SK-N-SH (cell line): Measurements from ENCODE around the gene ZXDC. TPM values are rescaled to one million over a fixed set of nuclear protein-coding genes. Genes with fewer than 3 reads are reported as not detected.

ENCODE experiments used
- CTCF ChIA-PET: fragments of 300-600, 350-600 bp; formaldehyde crosslinking; extraction: SDS; loops from one replicate; lab custom pipeline; 2021; lab: Yijun Ruan, JAX
- POLR2A ChIA-PET: fragments of 350-600 bp; sonication (Branson Sonifier 250); formaldehyde crosslinking; extraction: SDS; loops from one replicate; lab custom pipeline; 2020; ENCODE audit warnings: antibody characterized with exemption, inconsistent platforms; lab: Yijun Ruan, JAX
- DNase-seq: peaks from one replicate; pipeline ENCODE4 v3.0.0; 2012
- H2AFZ ChIP-seq: fragments of 200-600 bp; sonication (generic); 2 replicates; pipeline ENCODE4 v1.8.1; 2016; ENCODE audit warnings: antibody characterized with exemption, mild to moderate bottlenecking, low read depth
- H3F3A ChIP-seq: fragments of 200-600 bp; sonication (generic); replicated peaks from 2 replicates; pipeline ENCODE3; 2016; ENCODE audit warnings: antibody characterized with exemption, mild to moderate bottlenecking; ENCODE audit not compliant: insufficient read depth
- H3K27ac ChIP-seq, 2 experiments: fragments of 200-500 bp in 1 of 2; fragments of 200-600 bp in 1 of 2; sonication (Bioruptor generic) in 1 of 2; sonication (generic), shearing (Covaris generic) in 1 of 2; 2 replicates each; pipeline versions ENCODE4 v1.5.1 to v1.6.1; 2014 to 2016; ENCODE audit warnings: low read depth in 2 of 2, inconsistent platforms in 1 of 2, low read length in 1 of 2, mild to moderate bottlenecking in 1 of 2, mixed read lengths in 1 of 2
- H3K27me3 ChIP-seq: fragments of 200-600 bp; sonication (generic), shearing (Covaris generic); 2 replicates; pipeline ENCODE4 v1.6.1; 2016; ENCODE audit warnings: mixed run types; ENCODE audit not compliant: insufficient read depth
- H3K36me3 ChIP-seq, 2 experiments: fragments of 200-500 bp in 1 of 2; fragments of 200-600 bp in 1 of 2; sonication (Bioruptor generic) in 1 of 2; sonication (generic) in 1 of 2; replicated peaks in 1 of 2; 2 replicates each; pipeline versions ENCODE3 to v1.5.1; 2014 to 2016; ENCODE audit warnings: low read length in 1 of 2, mild to moderate bottlenecking in 1 of 2; ENCODE audit not compliant: insufficient read depth in 2 of 2, control insufficient read depth in 1 of 2
- H3K4me1 ChIP-seq, 2 experiments: fragments of 200-500 bp in 1 of 2; fragments of 200-600 bp in 1 of 2; sonication (Bioruptor generic) in 1 of 2; sonication (generic), shearing (Covaris generic) in 1 of 2; 2 replicates each; pipeline versions ENCODE4 v1.5.1 to v1.6.1; 2014 to 2016; ENCODE audit warnings: low read depth in 1 of 2, low read length in 1 of 2, mixed run types in 1 of 2; ENCODE audit not compliant: insufficient read depth in 2 of 2, control insufficient read depth in 1 of 2
- H3K4me2 ChIP-seq: fragments of 200-600 bp; sonication (generic), shearing (Covaris generic); 2 replicates; pipeline ENCODE4 v1.6.1; 2017; ENCODE audit warnings: mixed run types
- H3K4me3 ChIP-seq, 2 experiments: fragments of 200-500 bp in 1 of 2; fragments of 200-600 bp in 1 of 2; sonication (Bioruptor generic) in 1 of 2; sonication (generic), shearing (Covaris generic) in 1 of 2; 2 replicates each; pipeline versions ENCODE4 v1.5.1 to v1.8.1; 2014 to 2016; ENCODE audit warnings: low read depth in 2 of 2, inconsistent platforms in 1 of 2, low read length in 1 of 2, mild to moderate bottlenecking in 1 of 2, mixed read lengths in 1 of 2, moderate library complexity in 1 of 2
- H3K79me2 ChIP-seq: fragments of 200-600 bp; sonication (generic); 2 replicates; pipeline ENCODE4 v1.8.1; 2017; ENCODE audit warnings: mild to moderate bottlenecking; ENCODE audit not compliant: insufficient read depth
- H3K9ac ChIP-seq: fragments of 200-600 bp; sonication (generic); 2 replicates; pipeline ENCODE4 v1.6.1; 2017; ENCODE audit warnings: mixed run types
- H3K9me2 ChIP-seq: fragments of 200-600 bp; sonication (generic); 2 replicates; pipeline ENCODE4 v1.6.1; 2017; ENCODE audit warnings: mixed run types
- H3K9me3 ChIP-seq: fragments of 200-600 bp; sonication (generic); 2 replicates; pipeline ENCODE4 v1.6.1; 2017; ENCODE audit warnings: mixed run types, mild to moderate bottlenecking, moderate library complexity
- H4K20me1 ChIP-seq: fragments of 200-600 bp; sonication (generic); 2 replicates; pipeline ENCODE4 v1.6.1; 2017; ENCODE audit warnings: mild to moderate bottlenecking, mixed run types; ENCODE audit not compliant: insufficient read depth
- ELF1 ChIP-seq: IDR thresholded peaks from 2 replicates; pipeline ENCODE4 v1.4.0; 2012
- FOSL2 ChIP-seq: IDR thresholded peaks from 2 replicates; pipeline ENCODE4 v1.4.0; 2012; ENCODE audit warnings: low read depth, mild to moderate bottlenecking, moderate library complexity, borderline replicate concordance
- GATA2 ChIP-seq: sonication (generic); formaldehyde crosslinking; IDR thresholded peaks from 2 replicates; pipeline ENCODE4 v1.5.0; 2020; ENCODE audit warnings: mild to moderate bottlenecking, missing genetic modification reagents
- JUND ChIP-seq: IDR thresholded peaks from 2 replicates; pipeline ENCODE4 v1.4.0; 2012
- MEF2A ChIP-seq: IDR thresholded peaks from 2 replicates; pipeline ENCODE4 v1.4.0; 2012; ENCODE audit warnings: low read depth, borderline replicate concordance
- NFIC ChIP-seq: IDR thresholded peaks from 2 replicates; pipeline ENCODE4 v1.4.0; 2012; ENCODE audit warnings: borderline replicate concordance
- NRF1 ChIP-seq: IDR thresholded peaks from 2 replicates; pipeline ENCODE4 v1.6.1; 2012; ENCODE audit warnings: low read depth, mild to moderate bottlenecking, low read length
- POLR2AphosphoS5 ChIP-seq: IDR thresholded peaks from 2 replicates; pipeline ENCODE4 v1.6.1; 2012; ENCODE audit warnings: low read depth, low read length
- RFX5 ChIP-seq: IDR thresholded peaks from 2 replicates; pipeline ENCODE4 v1.6.1; 2012; ENCODE audit warnings: mild to moderate bottlenecking, improper control_type of control experiment, low read length
- SMC3 ChIP-seq: IDR thresholded peaks from 2 replicates; pipeline ENCODE4 v1.6.1; 2012; ENCODE audit warnings: low read depth, low read length, improper control_type of control experiment
- TAF1 ChIP-seq: IDR thresholded peaks from 2 replicates; pipeline ENCODE4 v1.6.1; 2012; ENCODE audit warnings: low read depth, mild to moderate bottlenecking, low read length, moderate library complexity, borderline replicate concordance
- TEAD4 ChIP-seq: IDR thresholded peaks from 2 replicates; pipeline ENCODE4 v1.4.0; 2012; ENCODE audit warnings: mild to moderate bottlenecking, borderline replicate concordance; ENCODE audit not compliant: insufficient read depth
- YY1 ChIP-seq: IDR thresholded peaks from 2 replicates; pipeline ENCODE4 v1.4.0; 2012; ENCODE audit warnings: low read depth, mild to moderate bottlenecking
- WGBS: methylation state at CpG from one replicate; pipeline ENCODE4 v1.1.6; 2017; ENCODE audit warnings: low lambda C conversion rate; 5-methylcytosine and 5-hydroxymethylcytosine counted together
- polyA plus RNA-seq, 3 experiments: library from polyadenylated mRNA; depleted of rRNA; stranded (reverse); fragments of >200 nt; gene quantifications; 2 replicates each; pipeline ENCODE4 v1.2.3, GENCODE V29; 2012
- TF ChIP-seq, protein P1 (sequence below): IDR thresholded peaks from 2 replicates; pipeline ENCODE4 v1.4.0; 2012; ENCODE audit warnings: low read depth
- TF ChIP-seq, protein P2 (sequence below): fragments of 150-350 bp; IDR thresholded peaks from 2 replicates; pipeline ENCODE4 v1.6.1; 2017; ENCODE audit warnings: antibody characterized with exemption, low read length, low read depth, borderline replicate concordance
- TF ChIP-seq, protein P3 (sequence below): fragments of 200-600 bp; sonication (generic); IDR thresholded peaks from 2 replicates; pipeline ENCODE4 v1.6.1; 2017; ENCODE audit warnings: antibody characterized with exemption, mild to moderate bottlenecking, moderate library complexity
- TF ChIP-seq, protein P4 (sequence below): fragments of 150-350 bp; IDR thresholded peaks from 2 replicates; pipeline ENCODE4 v1.6.1; 2016; ENCODE audit warnings: mild to moderate bottlenecking, low read depth, low read length
- TF ChIP-seq, protein P5 (sequence below): IDR thresholded peaks from 2 replicates; pipeline ENCODE4 v1.4.0; 2012; ENCODE audit warnings: low read depth, borderline replicate concordance
- TF ChIP-seq, protein P6 (sequence below): IDR thresholded peaks from 2 replicates; pipeline ENCODE4; 2012

Gene ZXDC
- polyA plus RNA-seq, 1 of the 3 experiments (the other 2 are of a cell fraction) = 8.5 TPM

DNA sequence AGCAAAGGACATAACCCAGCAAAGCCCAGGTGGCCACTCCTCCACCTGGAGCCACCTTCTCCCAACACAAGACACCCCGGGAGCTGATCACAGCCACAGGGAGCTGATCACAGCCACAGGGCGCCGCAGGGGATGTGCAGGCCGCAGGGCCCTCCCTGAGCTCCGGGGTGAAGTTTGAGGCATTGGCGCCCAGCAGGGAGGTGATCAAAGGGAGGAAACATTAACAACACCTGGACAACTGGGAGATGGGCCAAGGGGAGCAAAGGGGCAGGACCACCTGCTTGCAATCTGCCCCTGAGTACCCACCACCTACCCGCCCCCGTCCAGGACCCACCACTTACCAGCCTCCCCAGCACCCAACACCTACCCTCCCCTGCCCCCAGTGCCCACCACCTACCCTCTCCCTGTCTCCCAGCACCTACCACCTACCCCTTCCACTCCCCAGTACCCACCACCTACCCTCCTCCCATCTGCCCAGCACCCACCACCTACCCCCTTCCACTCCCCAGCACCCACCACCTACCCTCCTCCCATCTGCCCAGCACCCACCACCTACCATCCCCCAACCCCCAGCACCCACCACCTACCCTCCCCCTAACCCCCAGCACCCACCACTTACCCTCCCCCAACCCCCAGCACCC lies 39.5 kb upstream of the ZXDC start:
- H3F3A ChIP-seq = no peaks in the 10 kb centered on the region
- no peak overlapping the region for H3K9ac ChIP-seq
- no peak for DNase-seq
- no peaks in the 10 kb centered on the region for H3K27me3 ChIP-seq
- CTCF ChIA-PET = no interaction called here
- H3K9me2 ChIP-seq = no peaks in the 10 kb centered on the region
- H4K20me1 ChIP-seq = no peaks in the 10 kb centered on the region
- H3K9me3 ChIP-seq = no peaks in the 10 kb centered on the region
- H3K4me2 ChIP-seq = no peak overlapping the region
- no peak overlapping the region for H3K27ac ChIP-seq
- 88% methylated on average over 3 of the region's 8 CpGs for WGBS
- H3K36me3 ChIP-seq = no peaks in the 10 kb centered on the region
- H3K4me3 ChIP-seq = no peak overlapping the region
- H3K79me2 ChIP-seq = no peaks in the 10 kb centered on the region
- H3K4me1 ChIP-seq = peaks cover 0 to 4% of the 10 kb centered on the region in 2 experiments; a peak in 1 of 4 replicates
- H2AFZ ChIP-seq = no peak overlapping the region
- POLR2A ChIA-PET = no interaction called here
- TF ChIP-seq, protein P1, sequence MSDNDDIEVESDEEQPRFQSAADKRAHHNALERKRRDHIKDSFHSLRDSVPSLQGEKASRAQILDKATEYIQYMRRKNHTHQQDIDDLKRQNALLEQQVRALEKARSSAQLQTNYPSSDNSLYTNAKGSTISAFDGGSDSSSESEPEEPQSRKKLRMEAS = no peak
- TF ChIP-seq JUND (no peak), FOSL2 (no peak), MEF2A (no peak), NFIC (no peak), ELF1 (no peak), YY1 (no peak), GATA2 (CRISPR knock-in tag) (no peak), SMC3 (no peak)
- TF ChIP-seq, protein P2, sequence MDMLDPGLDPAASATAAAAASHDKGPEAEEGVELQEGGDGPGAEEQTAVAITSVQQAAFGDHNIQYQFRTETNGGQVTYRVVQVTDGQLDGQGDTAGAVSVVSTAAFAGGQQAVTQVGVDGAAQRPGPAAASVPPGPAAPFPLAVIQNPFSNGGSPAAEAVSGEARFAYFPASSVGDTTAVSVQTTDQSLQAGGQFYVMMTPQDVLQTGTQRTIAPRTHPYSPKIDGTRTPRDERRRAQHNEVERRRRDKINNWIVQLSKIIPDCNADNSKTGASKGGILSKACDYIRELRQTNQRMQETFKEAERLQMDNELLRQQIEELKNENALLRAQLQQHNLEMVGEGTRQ = no peak
- TF ChIP-seq, protein P3, sequence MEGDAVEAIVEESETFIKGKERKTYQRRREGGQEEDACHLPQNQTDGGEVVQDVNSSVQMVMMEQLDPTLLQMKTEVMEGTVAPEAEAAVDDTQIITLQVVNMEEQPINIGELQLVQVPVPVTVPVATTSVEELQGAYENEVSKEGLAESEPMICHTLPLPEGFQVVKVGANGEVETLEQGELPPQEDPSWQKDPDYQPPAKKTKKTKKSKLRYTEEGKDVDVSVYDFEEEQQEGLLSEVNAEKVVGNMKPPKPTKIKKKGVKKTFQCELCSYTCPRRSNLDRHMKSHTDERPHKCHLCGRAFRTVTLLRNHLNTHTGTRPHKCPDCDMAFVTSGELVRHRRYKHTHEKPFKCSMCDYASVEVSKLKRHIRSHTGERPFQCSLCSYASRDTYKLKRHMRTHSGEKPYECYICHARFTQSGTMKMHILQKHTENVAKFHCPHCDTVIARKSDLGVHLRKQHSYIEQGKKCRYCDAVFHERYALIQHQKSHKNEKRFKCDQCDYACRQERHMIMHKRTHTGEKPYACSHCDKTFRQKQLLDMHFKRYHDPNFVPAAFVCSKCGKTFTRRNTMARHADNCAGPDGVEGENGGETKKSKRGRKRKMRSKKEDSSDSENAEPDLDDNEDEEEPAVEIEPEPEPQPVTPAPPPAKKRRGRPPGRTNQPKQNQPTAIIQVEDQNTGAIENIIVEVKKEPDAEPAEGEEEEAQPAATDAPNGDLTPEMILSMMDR = no peak
- TF ChIP-seq, protein P4, sequence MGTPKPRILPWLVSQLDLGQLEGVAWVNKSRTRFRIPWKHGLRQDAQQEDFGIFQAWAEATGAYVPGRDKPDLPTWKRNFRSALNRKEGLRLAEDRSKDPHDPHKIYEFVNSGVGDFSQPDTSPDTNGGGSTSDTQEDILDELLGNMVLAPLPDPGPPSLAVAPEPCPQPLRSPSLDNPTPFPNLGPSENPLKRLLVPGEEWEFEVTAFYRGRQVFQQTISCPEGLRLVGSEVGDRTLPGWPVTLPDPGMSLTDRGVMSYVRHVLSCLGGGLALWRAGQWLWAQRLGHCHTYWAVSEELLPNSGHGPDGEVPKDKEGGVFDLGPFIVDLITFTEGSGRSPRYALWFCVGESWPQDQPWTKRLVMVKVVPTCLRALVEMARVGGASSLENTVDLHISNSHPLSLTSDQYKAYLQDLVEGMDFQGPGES = no peak

DNA sequence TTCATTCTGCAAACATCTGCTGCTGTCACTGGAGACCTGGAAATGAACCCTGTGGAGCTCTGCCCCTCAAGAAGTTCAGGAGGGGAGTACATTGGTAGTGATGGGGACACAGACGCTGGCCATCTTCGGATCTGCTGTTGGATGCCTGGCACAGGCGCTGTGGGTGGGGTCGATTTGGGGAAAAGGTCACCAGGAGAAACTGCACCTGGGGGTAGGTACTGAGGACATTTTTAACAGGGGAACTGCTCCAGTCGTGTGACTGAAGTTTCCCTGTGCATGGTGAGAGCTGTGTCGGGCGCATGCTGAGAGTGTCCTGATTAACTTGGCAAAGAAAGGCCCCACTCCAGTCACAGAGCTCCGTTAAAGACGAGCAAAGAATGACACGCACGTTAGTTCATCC lies 38.5 kb upstream of the ZXDC start:
- Histone ChIP-seq H3K36me3 (no peaks in the 10 kb centered on the region), H4K20me1 (no peaks in the 10 kb centered on the region), H3K27ac (no peak overlapping the region), H3K9me3 (no peaks in the 10 kb centered on the region), H3K27me3 (no peaks in the 10 kb centered on the region), H3K4me2 (no peak overlapping the region), H3K4me3 (no peak overlapping the region), H3K79me2 (no peaks in the 10 kb centered on the region), H3F3A (no peaks in the 10 kb centered on the region), H3K4me1 (peaks cover 0 to 4% of the 10 kb centered on the region in 2 experiments; a peak in 1 of 4 replicates), H3K9ac (no peak overlapping the region), H3K9me2 (no peaks in the 10 kb centered on the region), H2AFZ (no peak overlapping the region)
- DNase-seq = no peak
- CTCF ChIA-PET = interaction anchor here (0.6 to 7.0 kb wide), 4 partner anchors 9 to 165 kb away, joined by 3 to 45 read pairs (median 5); partner anchors contain the start of gene CHST13
- WGBS = 73% methylated on average over 11 of the region's 11 CpGs
- POLR2A ChIA-PET = no interaction called here
- TF ChIP-seq, protein P1 = no peak
- TF ChIP-seq RFX5 (no peak), TAF1 (no peak), POLR2AphosphoS5 (no peak), NRF1 (no peak), TEAD4 (no peak)
- TF ChIP-seq, protein P5, sequence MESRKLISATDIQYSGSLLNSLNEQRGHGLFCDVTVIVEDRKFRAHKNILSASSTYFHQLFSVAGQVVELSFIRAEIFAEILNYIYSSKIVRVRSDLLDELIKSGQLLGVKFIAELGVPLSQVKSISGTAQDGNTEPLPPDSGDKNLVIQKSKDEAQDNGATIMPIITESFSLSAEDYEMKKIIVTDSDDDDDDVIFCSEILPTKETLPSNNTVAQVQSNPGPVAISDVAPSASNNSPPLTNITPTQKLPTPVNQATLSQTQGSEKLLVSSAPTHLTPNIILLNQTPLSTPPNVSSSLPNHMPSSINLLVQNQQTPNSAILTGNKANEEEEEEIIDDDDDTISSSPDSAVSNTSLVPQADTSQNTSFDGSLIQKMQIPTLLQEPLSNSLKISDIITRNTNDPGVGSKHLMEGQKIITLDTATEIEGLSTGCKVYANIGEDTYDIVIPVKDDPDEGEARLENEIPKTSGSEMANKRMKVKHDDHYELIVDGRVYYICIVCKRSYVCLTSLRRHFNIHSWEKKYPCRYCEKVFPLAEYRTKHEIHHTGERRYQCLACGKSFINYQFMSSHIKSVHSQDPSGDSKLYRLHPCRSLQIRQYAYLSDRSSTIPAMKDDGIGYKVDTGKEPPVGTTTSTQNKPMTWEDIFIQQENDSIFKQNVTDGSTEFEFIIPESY = no peak
- TF ChIP-seq, protein P6, sequence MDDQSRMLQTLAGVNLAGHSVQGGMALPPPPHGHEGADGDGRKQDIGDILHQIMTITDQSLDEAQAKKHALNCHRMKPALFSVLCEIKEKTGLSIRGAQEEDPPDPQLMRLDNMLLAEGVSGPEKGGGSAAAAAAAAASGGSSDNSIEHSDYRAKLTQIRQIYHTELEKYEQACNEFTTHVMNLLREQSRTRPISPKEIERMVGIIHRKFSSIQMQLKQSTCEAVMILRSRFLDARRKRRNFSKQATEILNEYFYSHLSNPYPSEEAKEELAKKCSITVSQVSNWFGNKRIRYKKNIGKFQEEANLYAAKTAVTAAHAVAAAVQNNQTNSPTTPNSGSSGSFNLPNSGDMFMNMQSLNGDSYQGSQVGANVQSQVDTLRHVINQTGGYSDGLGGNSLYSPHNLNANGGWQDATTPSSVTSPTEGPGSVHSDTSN = no peak
